Sigmoid colon (tissue), 4 donors: ENCODE measurements around the gene ECT2.

Experiments
- CTCF ChIP-seq, 4 experiments: fragments of 450-650 bp in 3 of 4; fragments of 200-600 bp in 1 of 4; IDR thresholded peaks; one replicate each; pipeline ENCODE4 v1.5.1; 2016 to 2019; ENCODE audit warnings: antibody characterized with exemption in 4 of 4, mild to moderate bottlenecking in 3 of 4, moderate library complexity in 2 of 4
- EP300 ChIP-seq, 4 donors: sonication (generic); formaldehyde crosslinking; IDR thresholded peaks; one replicate each; pipeline ENCODE4 v1.6.1; 2017; ENCODE audit warnings: antibody characterized with exemption in 4 of 4
- POLR2A ChIP-seq, 2 donors: fragments of 450-650 bp; IDR thresholded peaks; one replicate each; pipeline ENCODE4 v1.6.1; 2016; ENCODE audit warnings: antibody characterized with exemption in 2 of 2, mild to moderate bottlenecking in 2 of 2, moderate library complexity in 2 of 2

GRCh38 chr3:172713316-172713715 lies 37.2 kb upstream of the ECT2 start:
- TF ChIP-seq POLR2A (IDR thresholded peaks at IDR 0.05): no peak
- no peak for TF ChIP-seq CTCF (IDR thresholded peaks at IDR 0.05)
- TF ChIP-seq EP300 (IDR thresholded peaks at IDR 0.05): no peak
